Suprapubic skin (tissue), 3 donors: ENCODE measurements around the gene SAT1.

Experiments
- POLR2A ChIP-seq, 2 donors: fragments of 450-650 bp; IDR thresholded peaks; one replicate each; pipeline ENCODE4 v1.6.1; 2017; ENCODE audit warnings: antibody characterized with exemption in 2 of 2, mild to moderate bottlenecking in 2 of 2, moderate library complexity in 2 of 2
- TF ChIP-seq, protein P1 (sequence below), 2 donors: fragments of 200-600 bp in 1 of 2; fragments of 450-650 bp in 1 of 2; sonication (generic) in 1 of 2; IDR thresholded peaks; one replicate each; pipeline ENCODE4 v1.5.1; 2016 to 2019; ENCODE audit warnings: antibody characterized with exemption in 2 of 2, mild to moderate bottlenecking in 1 of 2, moderate library complexity in 1 of 2

DNA sequence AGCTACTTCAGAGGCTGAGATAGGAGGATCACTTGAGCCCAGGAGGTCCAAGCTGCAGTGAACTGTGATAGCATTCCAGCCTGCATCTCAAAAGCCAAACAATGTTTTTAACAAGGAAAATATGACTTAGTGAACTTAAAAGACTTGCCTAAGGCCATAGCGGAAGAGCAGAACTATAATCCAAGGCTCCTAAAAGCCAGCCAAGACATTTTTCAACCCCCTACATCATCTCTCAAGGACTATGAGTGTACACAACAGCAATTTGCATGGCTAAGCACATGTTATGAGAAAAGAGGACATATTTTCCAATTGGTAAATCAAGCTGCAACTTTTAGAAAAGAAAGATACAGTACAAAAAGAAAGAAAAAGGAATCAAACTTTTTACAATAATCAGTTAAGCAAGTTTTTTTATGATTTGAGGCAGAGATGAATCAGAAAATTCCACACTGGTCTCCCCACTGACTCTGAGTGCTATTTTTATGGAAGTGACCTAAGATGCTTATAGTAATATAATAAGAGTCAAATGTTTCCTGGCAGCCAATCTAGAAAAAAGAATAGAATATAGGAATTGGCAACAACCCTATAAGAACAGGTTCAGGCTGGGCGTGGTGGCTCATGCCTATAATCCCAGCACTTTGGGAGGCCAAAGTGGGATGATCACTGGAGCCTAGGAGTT lies 30.1 kb upstream of the SAT1 start:
- TF ChIP-seq, protein P1, sequence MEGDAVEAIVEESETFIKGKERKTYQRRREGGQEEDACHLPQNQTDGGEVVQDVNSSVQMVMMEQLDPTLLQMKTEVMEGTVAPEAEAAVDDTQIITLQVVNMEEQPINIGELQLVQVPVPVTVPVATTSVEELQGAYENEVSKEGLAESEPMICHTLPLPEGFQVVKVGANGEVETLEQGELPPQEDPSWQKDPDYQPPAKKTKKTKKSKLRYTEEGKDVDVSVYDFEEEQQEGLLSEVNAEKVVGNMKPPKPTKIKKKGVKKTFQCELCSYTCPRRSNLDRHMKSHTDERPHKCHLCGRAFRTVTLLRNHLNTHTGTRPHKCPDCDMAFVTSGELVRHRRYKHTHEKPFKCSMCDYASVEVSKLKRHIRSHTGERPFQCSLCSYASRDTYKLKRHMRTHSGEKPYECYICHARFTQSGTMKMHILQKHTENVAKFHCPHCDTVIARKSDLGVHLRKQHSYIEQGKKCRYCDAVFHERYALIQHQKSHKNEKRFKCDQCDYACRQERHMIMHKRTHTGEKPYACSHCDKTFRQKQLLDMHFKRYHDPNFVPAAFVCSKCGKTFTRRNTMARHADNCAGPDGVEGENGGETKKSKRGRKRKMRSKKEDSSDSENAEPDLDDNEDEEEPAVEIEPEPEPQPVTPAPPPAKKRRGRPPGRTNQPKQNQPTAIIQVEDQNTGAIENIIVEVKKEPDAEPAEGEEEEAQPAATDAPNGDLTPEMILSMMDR (IDR thresholded peaks at IDR 0.05): no peak
- no peak for TF ChIP-seq POLR2A (IDR thresholded peaks at IDR 0.05)
